ENCODE data around the gene MATN4.

Gene MATN4

GRCh38 chr20:45258259-45258658 is 49.8 kb downstream of the MATN4 start:
- TF ChIP-seq Cebpa-rat (IDR thresholded peaks at IDR 0.05), result no peak
- no peaks in the 10 kb centered on the region for H3K27me3 ChIP-seq
- no peak overlapping the region for H3K4me2 ChIP-seq

GRCh38 chr20:45257711-45258110 is 50.4 kb downstream of the MATN4 start:
- Histone ChIP-seq H3K36me3 (no peaks in the 10 kb centered on the region), H3K27ac (no peak overlapping the region), H4K20me1 (no peaks in the 10 kb centered on the region), H3K4me3 (no peak overlapping the region), H3K27me3 (no peaks in the 10 kb centered on the region), H3K4me1 (peaks cover 0 to 29% (median 9%) of the 10 kb centered on the region in 10 experiments; a peak in 11 of 20 replicates), H3K4me2 (no peak overlapping the region), H3K9me3 (replicated peaks in 1 of 11) (no peaks in the 10 kb centered on the region), H3K9ac (no peak overlapping the region)
- no peak for TF ChIP-seq Cebpa-rat (IDR thresholded peaks at IDR 0.05)

More at GRCh38 chr20:45258259-45258658, 49.8 kb downstream of the MATN4 start:
- Histone ChIP-seq H3K36me3 (no peaks in the 10 kb centered on the region), H3K4me3 (no peak overlapping the region), H3K27ac (no peak overlapping the region), H3K9ac (no peak overlapping the region), H4K20me1 (no peaks in the 10 kb centered on the region), H3K4me1 (peaks cover 0 to 29% (median 9%) of the 10 kb centered on the region in 10 experiments; a peak in 11 of 20 replicates), H3K9me3 (replicated peaks in 1 of 11) (no peaks in the 10 kb centered on the region)

GRCh38 chr20:45257161-45257560 is 50.9 kb downstream of the MATN4 start:
- Histone ChIP-seq H3K4me3 (no peak overlapping the region), H3K36me3 (no peaks in the 10 kb centered on the region), H3K27me3 (no peaks in the 10 kb centered on the region), H3K9me3 (replicated peaks in 1 of 11) (no peaks in the 10 kb centered on the region), H3K4me2 (no peak overlapping the region), H3K27ac (no peak overlapping the region), H4K20me1 (no peaks in the 10 kb centered on the region), H3K9ac (no peak overlapping the region), H3K4me1 (peaks cover 0 to 29% (median 9%) of the 10 kb centered on the region in 10 experiments; a peak in 11 of 20 replicates)
- TF ChIP-seq Cebpa-rat (IDR thresholded peaks at IDR 0.05), result no peak

GRCh38 chr20:45254383-45255262 is 53.5 kb downstream of the MATN4 start, which contains the start of gene SLPI:
Gene SLPI (minus strand): TSS chr20:45254564. CDS start chr20:45254543, 21 bp downstream.
- Histone ChIP-seq H3K4me1 (peaks cover 0 to 34% (median 9%) of the 10 kb centered on the region in 10 experiments; a peak in 11 of 20 replicates), H3K9me3 (replicated peaks in 1 of 11) (no peaks in the 10 kb centered on the region), H3K27ac (peak within 1 kb of the TSS in 4 of 11 experiments; percentile 15 to 53 (median 26); a peak in 7 of 22 replicates), H3K4me3 (no peak within 1 kb of the TSS; a peak in 1 of 20 replicates), H3K27me3 (no peaks in the 10 kb centered on the region), H3K36me3 (no peaks in the 10 kb centered on the region), H3K9ac (no peak within 1 kb of the TSS), H4K20me1 (no peaks in the 10 kb centered on the region), H3K4me2 (peak within 1 kb of the TSS in 8 of 11 experiments; percentile 12 to 73 (median 60); a peak in 14 of 22 replicates)
- peak in 1 of 11 experiments; percentile 39; a peak in 1 of 22 replicates for TF ChIP-seq Cebpa-rat (IDR thresholded peaks at IDR 0.05)

- no peaks in the 10 kb centered on the region for H3K36me3 ChIP-seq
- no peaks in the 10 kb centered on the region for H3K27me3 ChIP-seq
- H3K9ac ChIP-seq, result no peak overlapping the region
- H3K4me3 ChIP-seq, result no peak overlapping the region
- H3K4me1 ChIP-seq, result peaks cover 0 to 34% (median 9%) of the 10 kb centered on the region in 10 experiments; a peak in 11 of 20 replicates
- no peak for TF ChIP-seq Cebpa-rat (IDR thresholded peaks at IDR 0.05)
- no peak overlapping the region; a peak in 1 of 22 replicates for H3K27ac ChIP-seq
- no peaks in the 10 kb centered on the region for H3K9me3 ChIP-seq (replicated peaks in 1 of 11)
- peak overlapping the region in 3 of 11 experiments; percentile 6 to 73 (median 71); a peak in 3 of 22 replicates for H3K4me2 ChIP-seq
- H4K20me1 ChIP-seq, result no peaks in the 10 kb centered on the region
Measured at GRCh38 chr20:45253261-45253660, 54.8 kb downstream of the MATN4 start.

- Histone ChIP-seq H3K27ac (no peak overlapping the region), H3K36me3 (no peaks in the 10 kb centered on the region), H3K4me3 (no peak overlapping the region), H3K27me3 (no peaks in the 10 kb centered on the region), H3K4me1 (peaks cover 0 to 34% (median 9%) of the 10 kb centered on the region in 10 experiments; a peak in 11 of 20 replicates), H4K20me1 (no peaks in the 10 kb centered on the region), H3K4me2 (peak overlapping the region in 1 of 11 experiments; percentile 30; a peak in 1 of 22 replicates), H3K9ac (no peak overlapping the region), H3K9me3 (replicated peaks in 1 of 11) (no peaks in the 10 kb centered on the region)
- no peak for TF ChIP-seq Cebpa-rat (IDR thresholded peaks at IDR 0.05)
Measured at GRCh38 chr20:45251884-45252560, 56.1 kb downstream of the MATN4 start.

GRCh38 chr20:45248609-45249008 is 59.5 kb downstream of the MATN4 start:
- Histone ChIP-seq H3K27ac (no peak overlapping the region), H4K20me1 (no peaks in the 10 kb centered on the region), H3K9me3 (replicated peaks in 1 of 11) (no peaks in the 10 kb centered on the region), H3K36me3 (no peaks in the 10 kb centered on the region), H3K4me2 (no peak overlapping the region), H3K9ac (no peak overlapping the region), H3K4me1 (peaks cover 0 to 15% (median 0%) of the 10 kb centered on the region in 10 experiments; a peak in 7 of 20 replicates), H3K4me3 (no peak overlapping the region), H3K27me3 (no peaks in the 10 kb centered on the region)
- no peak for TF ChIP-seq Cebpa-rat (IDR thresholded peaks at IDR 0.05)

- Histone ChIP-seq H3K4me2 (no peak overlapping the region), H3K9ac (no peak overlapping the region), H3K4me3 (no peak overlapping the region), H3K27ac (no peak overlapping the region), H4K20me1 (no peaks in the 10 kb centered on the region), H3K4me1 (peaks cover 0 to 8% (median 0%) of the 10 kb centered on the region in 10 experiments; a peak in 1 of 20 replicates), H3K9me3 (replicated peaks in 1 of 11) (no peaks in the 10 kb centered on the region), H3K27me3 (no peaks in the 10 kb centered on the region), H3K36me3 (no peaks in the 10 kb centered on the region)
- no peak for TF ChIP-seq Cebpa-rat (IDR thresholded peaks at IDR 0.05)
Measured at GRCh38 chr20:45247865-45248264, 60.2 kb downstream of the MATN4 start.

GRCh38 chr20:45246109-45246508 is 62.0 kb downstream of the MATN4 start:
- Histone ChIP-seq H3K27ac (no peak overlapping the region), H4K20me1 (no peaks in the 10 kb centered on the region), H3K27me3 (no peaks in the 10 kb centered on the region), H3K9me3 (replicated peaks in 1 of 11) (no peaks in the 10 kb centered on the region), H3K9ac (no peak overlapping the region), H3K4me2 (no peak overlapping the region; a peak in 1 of 22 replicates), H3K4me1 (no peaks in the 10 kb centered on the region), H3K36me3 (no peaks in the 10 kb centered on the region), H3K4me3 (no peak overlapping the region)
- TF ChIP-seq Cebpa-rat (IDR thresholded peaks at IDR 0.05), result no peak

All from BLaER1 treated with 17β-estradiol and CSF1 and Interleukin-3, amounts not matched to agents 10 nM and 100 nM (cell line).